C4-2B (cell line): Measurements from ENCODE around the gene CASP10.

Experiments
- ZFX ChIP-seq: fragments of 450-650 bp; IDR thresholded peaks from 2 replicates; pipeline ENCODE4 v1.6.1; 2017
- TF ChIP-seq, protein P1 (sequence below): fragments of 450-650 bp; conservative IDR thresholded peaks from 2 replicates; pipeline ENCODE4 v1.5.1; 2017; ENCODE audit warnings: mild to moderate bottlenecking

DNA sequence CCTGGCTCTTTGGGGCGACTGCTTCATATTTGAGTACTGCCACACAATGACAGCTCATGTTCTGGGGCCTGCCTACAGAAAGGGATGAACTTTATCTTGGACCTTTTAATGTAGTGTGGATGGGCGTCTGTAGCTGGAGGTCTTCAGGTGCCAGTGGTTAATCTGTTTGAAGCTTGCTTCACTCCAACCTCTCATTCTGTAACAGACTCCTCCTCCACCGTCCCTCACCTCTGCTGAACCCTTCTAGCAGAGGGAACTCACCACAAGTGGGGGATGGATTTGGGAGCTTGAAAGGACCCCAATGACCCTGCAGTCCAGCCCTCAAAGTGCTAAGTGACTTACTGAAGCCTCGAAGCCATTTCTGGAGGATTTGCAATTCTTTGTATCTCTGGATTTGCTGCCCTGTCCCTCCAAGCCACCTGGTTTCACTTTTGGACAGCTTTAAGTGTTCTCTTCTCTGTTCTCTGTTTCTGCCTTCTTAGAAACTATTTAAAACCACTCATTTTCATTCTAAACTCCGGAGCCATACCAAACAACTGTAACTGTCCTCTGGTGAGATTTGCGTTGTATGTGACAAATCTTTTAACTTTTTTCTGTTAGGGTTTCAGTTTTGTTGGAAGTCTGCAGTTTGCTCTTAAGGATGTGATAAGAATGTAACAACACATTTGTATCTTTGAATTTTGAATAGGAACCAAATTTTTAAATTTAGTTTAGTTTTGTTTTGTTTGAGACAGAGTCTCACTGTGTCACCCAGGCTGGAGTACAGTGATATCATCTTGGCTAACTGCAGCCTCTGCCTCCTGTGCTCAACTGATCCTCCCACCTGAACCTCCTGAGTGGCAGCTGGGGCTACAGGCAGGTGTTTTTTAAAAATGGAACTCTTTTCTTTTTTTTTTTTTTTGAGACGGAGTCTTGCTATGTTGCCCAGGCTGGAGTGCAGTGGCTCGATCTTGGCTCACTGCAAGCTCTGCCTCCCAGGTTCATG, 40.4 kb downstream of the CASP10 start:
- TF ChIP-seq, protein P1, sequence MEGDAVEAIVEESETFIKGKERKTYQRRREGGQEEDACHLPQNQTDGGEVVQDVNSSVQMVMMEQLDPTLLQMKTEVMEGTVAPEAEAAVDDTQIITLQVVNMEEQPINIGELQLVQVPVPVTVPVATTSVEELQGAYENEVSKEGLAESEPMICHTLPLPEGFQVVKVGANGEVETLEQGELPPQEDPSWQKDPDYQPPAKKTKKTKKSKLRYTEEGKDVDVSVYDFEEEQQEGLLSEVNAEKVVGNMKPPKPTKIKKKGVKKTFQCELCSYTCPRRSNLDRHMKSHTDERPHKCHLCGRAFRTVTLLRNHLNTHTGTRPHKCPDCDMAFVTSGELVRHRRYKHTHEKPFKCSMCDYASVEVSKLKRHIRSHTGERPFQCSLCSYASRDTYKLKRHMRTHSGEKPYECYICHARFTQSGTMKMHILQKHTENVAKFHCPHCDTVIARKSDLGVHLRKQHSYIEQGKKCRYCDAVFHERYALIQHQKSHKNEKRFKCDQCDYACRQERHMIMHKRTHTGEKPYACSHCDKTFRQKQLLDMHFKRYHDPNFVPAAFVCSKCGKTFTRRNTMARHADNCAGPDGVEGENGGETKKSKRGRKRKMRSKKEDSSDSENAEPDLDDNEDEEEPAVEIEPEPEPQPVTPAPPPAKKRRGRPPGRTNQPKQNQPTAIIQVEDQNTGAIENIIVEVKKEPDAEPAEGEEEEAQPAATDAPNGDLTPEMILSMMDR = no peak
- TF ChIP-seq ZFX = no peak
